Right lobe of liver (tissue), 6 donors: ENCODE measurements around the gene STX17. TPM values are rescaled to one million over a fixed set of nuclear protein-coding genes. Genes with fewer than 3 reads are reported as not detected.
"Not testable (repeated sequence)": the region's sequence is repeated elsewhere in the genome, so short reads cannot be mapped to it uniquely, and the experiment has no call there.

Experiments used
- ATAC-seq, 4 donors: fragments of 200-7000 bp; cut with Tn5 transposase; one replicate each; pipeline ENCODE4 v1.9.1; 2020; ENCODE audit warnings: mild to moderate bottlenecking in 4 of 4, moderate library complexity in 4 of 4
- DNase-seq, 3 donors: peaks; one replicate each; pipeline ENCODE4 v3.0.0-alpha.2; 2020
- H3K27ac ChIP-seq, 3 donors: fragments of 200-600 bp; one replicate each; pipeline ENCODE4 v1.8.0; 2022
- H3K27me3 ChIP-seq, 2 donors: fragments of 200-600 bp; one replicate each; pipeline ENCODE4 v1.8.0; 2022
- H3K36me3 ChIP-seq, 4 donors: fragments of 200-600 bp; sonication (generic) in 1 of 4; one replicate each; pipeline versions ENCODE4 v1.5.1 to v1.8.0; 2017 to 2022; ENCODE audit warnings: control low read depth in 1 of 4
- H3K4me1 ChIP-seq, 4 donors: fragments of 200-600 bp; sonication (generic) in 1 of 4; one replicate each; pipeline versions ENCODE4 v1.5.1 to v1.8.0; 2017 to 2022; ENCODE audit warnings: control low read depth in 1 of 4
- H3K4me3 ChIP-seq, 3 donors: fragments of 200-600 bp; one replicate each; pipeline ENCODE4 v1.8.0; 2022
- H3K9me3 ChIP-seq, 4 donors: fragments of 200-600 bp; sonication (generic) in 1 of 4; one replicate each; pipeline versions ENCODE4 v1.5.1 to v1.8.0; 2017 to 2022; ENCODE audit warnings: control low read depth in 1 of 4
- CTCF ChIP-seq, 4 donors: fragments of 200-600 bp in 3 of 4; fragments of 450-650 bp in 1 of 4; IDR thresholded peaks; one replicate each; pipeline versions ENCODE4 v1.5.1 to v1.8.0; 2016 to 2022; ENCODE audit warnings: antibody characterized with exemption in 4 of 4, mild to moderate bottlenecking in 2 of 4
- POLR2A ChIP-seq: fragments of 450-650 bp; IDR thresholded peaks from one replicate; pipeline ENCODE4 v1.6.1; 2017; ENCODE audit warnings: antibody characterized with exemption, mild to moderate bottlenecking
- WGBS: methylation state at CpG from one replicate; pipeline ENCODE4 v1.1.6; 2018; ENCODE audit warnings: low coverage, low lambda C conversion rate; ENCODE audit not compliant: insufficient coverage; ENCODE audit errors: missing lambda C conversion rate; 5-methylcytosine and 5-hydroxymethylcytosine counted together
- intact Hi-C, 2 donors: fragments of 100-400 bp; cut with DNase I; formaldehyde crosslinking; loops; one replicate each; pipeline versions ENCODE4 v1.11.2 to v1.14.1; 2022
- total RNA-seq, 6 experiments: library from RNA; depleted of rRNA in 2 of 6; stranded (reverse); fragments of >200 nt in 2 of 6; fragmentation: NEBNext Ultra II Directional in 3 of 6; extraction: Animal tissue kit (Norgen Biotek cat#: 25700) in 3 of 6; gene quantifications; one replicate each; pipeline versions ENCODE4 v1.1.0 to v1.2.4, GENCODE V29; 2016 to 2023
- donor health status: DM: no; HTN: yes; CAD: no.
- donor health status: DM: no; HTN: no; CAD: no.
- donor health status: DM: no; HTN: no; CAD: no.
- donor health status: DM: no; HTN: yes; CAD: no.
- donor health status: DM: no; HTN: yes; CAD: no.

STX17 gene
- total RNA-seq, 6 experiments from 2014 or later: 19.9 to 28.2 (median 23.2) TPM

GRCh38 chr9:99977033-99977792 is 70.8 kb downstream of the STX17 start:
- no peak for TF ChIP-seq CTCF (IDR thresholded peaks at IDR 0.05)
- no peak for TF ChIP-seq POLR2A
- Histone ChIP-seq H3K27me3 (no peaks in the 10 kb centered on the region), H3K9me3 (no peaks in the 10 kb centered on the region), H3K4me3 (no peak overlapping the region), H3K27ac (no peak overlapping the region), H3K4me1 (no peaks in the 10 kb centered on the region), H3K36me3 (peaks cover 0 to 4% (median 0%) of the 10 kb centered on the region in 4 donors)
- ATAC-seq: no peak
- no peak for DNase-seq
- WGBS: 87% methylated on average over 3 of the region's 3 CpGs
- intact Hi-C loops: no loop called here

DNA sequence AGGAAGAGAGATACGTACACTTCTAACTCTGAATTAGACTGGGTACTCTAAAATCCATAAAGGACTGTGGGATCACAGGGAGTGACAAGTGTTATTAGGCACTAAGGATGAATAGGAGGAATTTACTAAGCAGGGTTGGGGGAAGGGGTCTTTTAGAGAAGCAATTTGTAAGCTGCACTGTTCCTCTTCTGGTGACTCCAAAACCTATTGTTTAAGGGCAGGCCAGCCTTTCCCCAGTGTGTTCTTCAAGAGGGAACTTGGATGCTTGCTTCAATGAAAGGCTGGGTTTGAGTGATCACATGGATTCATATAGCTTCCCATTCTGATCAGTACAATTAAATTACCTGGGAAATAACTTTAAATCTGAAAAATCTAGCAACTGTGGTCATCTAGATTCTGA is 71.8 kb downstream of the STX17 start:
- H3K36me3 ChIP-seq: peaks cover 0 to 7% (median 0%) of the 10 kb centered on the region in 4 donors
- H3K4me3 ChIP-seq: no peak overlapping the region
- no peaks in the 10 kb centered on the region for H3K9me3 ChIP-seq
- no peak for DNase-seq
- no peak for ATAC-seq
- TF ChIP-seq CTCF (IDR thresholded peaks at IDR 0.05): no peak
- no peak for TF ChIP-seq POLR2A
- no peaks in the 10 kb centered on the region for H3K27me3 ChIP-seq
- H3K4me1 ChIP-seq: no peaks in the 10 kb centered on the region
- no peak overlapping the region for H3K27ac ChIP-seq
- WGBS: 70% methylated on average over 1 of the region's 1 CpG
- intact Hi-C loops: no loop called here

DNA sequence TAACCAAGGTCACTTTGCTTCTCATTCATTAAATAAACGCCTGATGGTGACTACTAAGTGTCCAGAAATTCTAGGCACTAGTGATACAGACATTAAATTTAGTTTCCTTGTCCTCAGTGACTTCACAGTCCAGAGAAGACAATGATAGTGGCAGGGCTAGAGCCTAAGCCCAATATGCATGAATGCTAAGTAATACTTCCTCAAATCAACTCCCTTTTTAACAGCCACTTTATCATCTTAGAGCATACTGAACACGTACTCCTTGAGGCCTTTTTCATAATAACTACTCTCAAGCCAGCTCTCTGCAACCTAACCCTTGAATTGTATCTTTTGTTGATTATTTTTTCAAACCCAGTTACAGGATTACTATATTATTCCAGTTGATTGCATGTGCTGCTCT is 74.1 kb downstream of the STX17 start:
- 77% methylated on average over 2 of the region's 2 CpGs for WGBS
- no peak overlapping the region for H3K4me3 ChIP-seq
- DNase-seq (no peak), ATAC-seq (no peak)
- H3K4me1 ChIP-seq: no peaks in the 10 kb centered on the region
- peaks cover 0 to 7% (median 0%) of the 10 kb centered on the region in 4 donors for H3K36me3 ChIP-seq
- H3K27ac ChIP-seq: no peak overlapping the region
- no peaks in the 10 kb centered on the region for H3K9me3 ChIP-seq
- no peaks in the 10 kb centered on the region for H3K27me3 ChIP-seq
- intact Hi-C loops: no loop called here
- TF ChIP-seq CTCF (IDR thresholded peaks at IDR 0.05) (no peak), POLR2A (no peak)

DNA sequence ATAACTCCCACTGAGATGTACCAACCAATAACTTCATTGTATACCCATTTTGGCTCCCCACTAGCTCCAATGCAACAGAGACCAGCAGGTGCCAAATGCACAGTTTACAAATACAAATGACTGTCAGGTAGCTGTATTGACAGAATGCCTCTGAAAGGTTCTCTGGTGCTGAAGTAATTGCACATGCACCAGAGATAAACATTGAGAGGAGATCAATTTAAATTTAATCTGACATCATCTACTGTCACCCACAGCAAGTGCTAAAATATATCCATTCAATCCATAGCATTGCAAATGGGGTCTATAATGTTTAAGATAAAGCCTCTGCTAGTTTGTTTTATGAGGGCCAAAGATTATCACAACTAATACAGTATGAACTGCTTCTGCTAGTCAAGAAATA is 80.2 kb downstream of the STX17 start:
- no peaks in the 10 kb centered on the region for H3K4me1 ChIP-seq
- intact Hi-C loops: no loop called here
- H3K9me3 ChIP-seq: no peaks in the 10 kb centered on the region
- ATAC-seq (peak in 1 of 4 donors; percentile 45), DNase-seq (no peak)
- H3K27ac ChIP-seq: no peak overlapping the region
- H3K27me3 ChIP-seq: no peaks in the 10 kb centered on the region
- no peak overlapping the region for H3K4me3 ChIP-seq
- peaks cover 0 to 7% (median 0%) of the 10 kb centered on the region in 4 donors for H3K36me3 ChIP-seq
- TF ChIP-seq POLR2A (no peak), CTCF (IDR thresholded peaks at IDR 0.05) (no peak)

GRCh38 chr9:99990508-99990907 is 84.1 kb downstream of the STX17 start:
- DNase-seq: not testable (repeated sequence)

More at GRCh38 chr9:99990508-99990907, 84.1 kb downstream of the STX17 start:
- H3K36me3 ChIP-seq, intact Hi-C loops, H3K9me3 ChIP-seq, ATAC-seq, H3K4me1 ChIP-seq, H3K27me3 ChIP-seq, H3K4me3 ChIP-seq, H3K27ac ChIP-seq: not testable (repeated sequence)
- WGBS: 94% methylated on average over 2 of the region's 2 CpGs
